ENCODE results near the gene PDZRN4. TPM values are rescaled to one million over a fixed set of nuclear protein-coding genes. Genes with fewer than 3 reads are reported as not detected.

PDZRN4 gene
- total RNA-seq, 4 donors from 2014 or later: 0.54 to 2.9 (median 1.1) TPM

- TF ChIP-seq CTCF (IDR thresholded peaks at IDR 0.05): no peak
- TF ChIP-seq POLR2A (IDR thresholded peaks at IDR 0.05): no peak
- no peaks in the 10 kb centered on the region for H3K36me3 ChIP-seq
- H3K27me3 ChIP-seq: no peaks in the 10 kb centered on the region
- DNase-seq: no peak
- no peak overlapping the region for H3K4me3 ChIP-seq (replicated peaks in 1 of 3)
- 84 to 85% methylated on average over 8 of the region's 8 CpGs for WGBS, 2 donors
- H3K4me1 ChIP-seq: no peaks in the 10 kb centered on the region
- H3K9me3 ChIP-seq: no peaks in the 10 kb centered on the region
- intact Hi-C loops (cut with DNase I): no loop called here
- H3K27ac ChIP-seq: no peak overlapping the region
Observed at GRCh38 chr12:41344776-41345470, 156.8 kb downstream of the PDZRN4 start.

- intact Hi-C loops (cut with DNase I): no loop called here
- WGBS, 2 donors: 84 to 86% methylated on average over 1 of the region's 1 CpG
- no peak overlapping the region for H3K27ac ChIP-seq
Observed at GRCh38 chr12:41348198-41348597, 160.1 kb downstream of the PDZRN4 start.

GRCh38 chr12:41356181-41356580, 168.1 kb downstream of the PDZRN4 start:
- TF ChIP-seq CTCF (IDR thresholded peaks at IDR 0.05): no peak
- no peak for TF ChIP-seq POLR2A (IDR thresholded peaks at IDR 0.05)
- DNase-seq: no peak
- H3K4me3 ChIP-seq (replicated peaks in 1 of 3): no peak overlapping the region
- no peaks in the 10 kb centered on the region for H3K36me3 ChIP-seq
- H3K27ac ChIP-seq: no peak overlapping the region
- H3K4me1 ChIP-seq: no peaks in the 10 kb centered on the region
- intact Hi-C loops (cut with DNase I): no loop called here
- H3K9me3 ChIP-seq: no peaks in the 10 kb centered on the region
- H3K27me3 ChIP-seq: no peaks in the 10 kb centered on the region

More at GRCh38 chr12:41348198-41348597, 160.1 kb downstream of the PDZRN4 start:
- H3K27me3 ChIP-seq: no peaks in the 10 kb centered on the region
- TF ChIP-seq POLR2A (IDR thresholded peaks at IDR 0.05) (no peak), CTCF (IDR thresholded peaks at IDR 0.05) (no peak)
- H3K4me1 ChIP-seq: no peaks in the 10 kb centered on the region
- no peaks in the 10 kb centered on the region for H3K36me3 ChIP-seq
- DNase-seq: no peak
- H3K9me3 ChIP-seq: no peaks in the 10 kb centered on the region
- no peak overlapping the region for H3K4me3 ChIP-seq (replicated peaks in 1 of 3)

- Histone ChIP-seq H3K27ac (no peak overlapping the region), H3K27me3 (no peaks in the 10 kb centered on the region), H3K4me1 (no peaks in the 10 kb centered on the region), H3K4me3 (replicated peaks in 1 of 3) (no peak overlapping the region), H3K36me3 (no peaks in the 10 kb centered on the region), H3K9me3 (no peaks in the 10 kb centered on the region)
- intact Hi-C loops (cut with DNase I): no loop called here
- TF ChIP-seq CTCF (IDR thresholded peaks at IDR 0.05) (no peak), POLR2A (IDR thresholded peaks at IDR 0.05) (no peak)
- WGBS, 2 donors: 82 to 86% methylated on average over 7 of the region's 7 CpGs
- no peak for DNase-seq
Observed at GRCh38 chr12:41361738-41362137, 173.6 kb downstream of the PDZRN4 start.

GRCh38 chr12:41362510-41362909, 174.4 kb downstream of the PDZRN4 start:
- Histone ChIP-seq H3K27me3 (no peaks in the 10 kb centered on the region), H3K4me3 (replicated peaks in 1 of 3) (no peak overlapping the region), H3K27ac (no peak overlapping the region), H3K36me3 (no peaks in the 10 kb centered on the region), H3K4me1 (no peaks in the 10 kb centered on the region), H3K9me3 (no peaks in the 10 kb centered on the region)
- TF ChIP-seq POLR2A (IDR thresholded peaks at IDR 0.05) (no peak), CTCF (IDR thresholded peaks at IDR 0.05) (no peak)
- DNase-seq: no peak
- 70 to 79% methylated on average over 1 of the region's 1 CpG for WGBS, 2 donors
- intact Hi-C loops (cut with DNase I): no loop called here

Data from thyroid gland (tissue), 4 donors.